ENCODE data around the gene SH3RF3. TPM values are rescaled to one million over a fixed set of nuclear protein-coding genes. Genes with fewer than 3 reads are reported as not detected.

The SH3RF3 gene
- total and polyA plus RNA-seq, 2 donors (not counting 1 experiment from before 2014, with no cell fraction given): 8.3 to 10.1 TPM

- peak overlapping the region in 1 of 4 experiments; percentile 16 for H3K4me3 ChIP-seq (replicated peaks in 1 of 4; ENCODE audit: control extremely low read depth in 1 of 4, insufficient read depth in 1 of 4, low read depth in 3 of 4, low read length in 4 of 4)
- H4K20me1 ChIP-seq (ENCODE audit: control insufficient read depth, extremely low read depth, insufficient read depth, low read length): no peaks in the 10 kb centered on the region
- peak overlapping the region; percentile 79 for H3K27ac ChIP-seq (ENCODE audit: insufficient read depth, low read length)
- H3K9me3 ChIP-seq (ENCODE audit: control insufficient read depth, insufficient read depth, low read depth, low read length): no peaks in the 10 kb centered on the region
- peak overlapping the region; percentile 60 for H3K4me2 ChIP-seq (ENCODE audit: extremely low read depth, insufficient read depth, low read length)
- DNase-seq (ENCODE audit: low read depth in 2 of 2): peak; percentile 93 to 97
- peak overlapping the region; percentile 28 for H3K9ac ChIP-seq (ENCODE audit: insufficient read depth, low read length)
- H3K79me2 ChIP-seq (ENCODE audit: control insufficient read depth, insufficient read depth, low read length): peaks cover 41% of the 10 kb centered on the region
- TF ChIP-seq, protein P1, sequence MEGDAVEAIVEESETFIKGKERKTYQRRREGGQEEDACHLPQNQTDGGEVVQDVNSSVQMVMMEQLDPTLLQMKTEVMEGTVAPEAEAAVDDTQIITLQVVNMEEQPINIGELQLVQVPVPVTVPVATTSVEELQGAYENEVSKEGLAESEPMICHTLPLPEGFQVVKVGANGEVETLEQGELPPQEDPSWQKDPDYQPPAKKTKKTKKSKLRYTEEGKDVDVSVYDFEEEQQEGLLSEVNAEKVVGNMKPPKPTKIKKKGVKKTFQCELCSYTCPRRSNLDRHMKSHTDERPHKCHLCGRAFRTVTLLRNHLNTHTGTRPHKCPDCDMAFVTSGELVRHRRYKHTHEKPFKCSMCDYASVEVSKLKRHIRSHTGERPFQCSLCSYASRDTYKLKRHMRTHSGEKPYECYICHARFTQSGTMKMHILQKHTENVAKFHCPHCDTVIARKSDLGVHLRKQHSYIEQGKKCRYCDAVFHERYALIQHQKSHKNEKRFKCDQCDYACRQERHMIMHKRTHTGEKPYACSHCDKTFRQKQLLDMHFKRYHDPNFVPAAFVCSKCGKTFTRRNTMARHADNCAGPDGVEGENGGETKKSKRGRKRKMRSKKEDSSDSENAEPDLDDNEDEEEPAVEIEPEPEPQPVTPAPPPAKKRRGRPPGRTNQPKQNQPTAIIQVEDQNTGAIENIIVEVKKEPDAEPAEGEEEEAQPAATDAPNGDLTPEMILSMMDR (conservative IDR thresholded peaks at IDR 0.05 in 1 of 2, IDR thresholded peaks at IDR 0.05 in 1 of 2; ENCODE audit: low read depth in 1 of 2, low read length in 2 of 2): no peak
- no peak for TF ChIP-seq EZH2 (IDR thresholded peaks at IDR 0.05; ENCODE audit: low read length, missing control alignments)
- H3K36me3 ChIP-seq (ENCODE audit: control insufficient read depth, insufficient read depth, low read length): no peaks in the 10 kb centered on the region
- peaks cover 49% of the 10 kb centered on the region for H3K4me1 ChIP-seq (ENCODE audit: control insufficient read depth, extremely low read depth, insufficient read depth, low read length)
- H3K27me3 ChIP-seq (ENCODE audit: control insufficient read depth, insufficient read depth, low read length): no peaks in the 10 kb centered on the region
- H2AFZ ChIP-seq (ENCODE audit: low read length): no peak overlapping the region
Measured at GRCh38 chr2:109242654-109243331, 113.8 kb downstream of the SH3RF3 start.

DNA sequence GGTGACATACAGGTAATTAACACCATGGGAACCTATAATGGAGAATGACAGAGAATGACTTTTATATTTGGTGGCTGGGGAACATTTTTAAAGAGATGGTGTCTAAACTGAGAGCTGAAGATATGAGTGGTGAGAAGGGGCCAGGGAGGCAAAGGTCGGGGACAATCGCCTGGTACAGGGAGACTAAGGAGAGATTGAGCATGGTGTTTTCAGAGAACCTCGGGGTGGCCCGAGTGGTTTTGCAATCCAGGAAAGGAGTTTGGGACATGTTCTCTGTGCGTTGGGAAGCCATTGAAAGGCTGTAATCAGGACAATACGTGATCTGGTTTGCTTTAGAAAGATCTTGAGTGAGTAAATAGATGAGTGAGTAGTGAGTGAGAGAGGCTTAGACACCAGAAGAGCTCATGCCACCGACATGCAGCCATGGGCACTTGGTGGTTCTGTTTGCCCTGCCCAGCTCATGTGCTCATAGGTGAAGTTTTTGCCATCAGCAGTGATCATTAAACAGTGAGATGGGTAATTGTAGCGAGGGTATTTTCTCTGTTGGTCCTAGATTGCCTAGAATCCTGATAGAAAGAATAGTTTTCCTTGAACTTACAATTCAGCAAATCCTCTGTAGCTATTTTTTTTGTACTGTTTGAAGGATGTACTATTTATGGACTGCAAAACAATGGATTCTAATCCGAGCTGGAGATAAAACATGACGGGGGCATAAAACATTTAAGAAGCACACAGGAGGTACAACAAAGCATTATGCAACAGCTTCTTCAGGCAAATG is 114.7 kb downstream of the SH3RF3 start:
- H3K4me3 ChIP-seq (replicated peaks in 1 of 4; ENCODE audit: control extremely low read depth in 1 of 4, insufficient read depth in 1 of 4, low read depth in 3 of 4, low read length in 4 of 4): no peak overlapping the region
- no peaks in the 10 kb centered on the region for H4K20me1 ChIP-seq (ENCODE audit: control insufficient read depth, extremely low read depth, insufficient read depth, low read length)
- no peak for DNase-seq (ENCODE audit: low read depth in 2 of 2)
- H3K4me1 ChIP-seq (ENCODE audit: control insufficient read depth, extremely low read depth, insufficient read depth, low read length): peaks cover 42% of the 10 kb centered on the region
- no peak overlapping the region for H3K9ac ChIP-seq (ENCODE audit: insufficient read depth, low read length)
- peak overlapping the region; percentile 79 for H3K27ac ChIP-seq (ENCODE audit: insufficient read depth, low read length)
- no peaks in the 10 kb centered on the region for H3K27me3 ChIP-seq (ENCODE audit: control insufficient read depth, insufficient read depth, low read length)
- peaks cover 38% of the 10 kb centered on the region for H3K79me2 ChIP-seq (ENCODE audit: control insufficient read depth, insufficient read depth, low read length)
- H3K9me3 ChIP-seq (ENCODE audit: control insufficient read depth, insufficient read depth, low read depth, low read length): no peaks in the 10 kb centered on the region
- peak overlapping the region; percentile 60 for H3K4me2 ChIP-seq (ENCODE audit: extremely low read depth, insufficient read depth, low read length)
- TF ChIP-seq, protein P1 (conservative IDR thresholded peaks at IDR 0.05 in 1 of 2, IDR thresholded peaks at IDR 0.05 in 1 of 2; ENCODE audit: low read depth in 1 of 2, low read length in 2 of 2): no peak
- no peak for TF ChIP-seq EZH2 (IDR thresholded peaks at IDR 0.05; ENCODE audit: low read length, missing control alignments)
- no peaks in the 10 kb centered on the region for H3K36me3 ChIP-seq (ENCODE audit: control insufficient read depth, insufficient read depth, low read length)
- no peak overlapping the region for H2AFZ ChIP-seq (ENCODE audit: low read length)

- Histone ChIP-seq H3K27ac (ENCODE audit: insufficient read depth, low read length) (no peak overlapping the region), H3K79me2 (ENCODE audit: control insufficient read depth, insufficient read depth, low read length) (peaks cover 34% of the 10 kb centered on the region), H3K4me2 (ENCODE audit: extremely low read depth, insufficient read depth, low read length) (no peak overlapping the region), H2AFZ (ENCODE audit: low read length) (no peak overlapping the region), H3K4me3 (replicated peaks in 1 of 4; ENCODE audit: control extremely low read depth in 1 of 4, insufficient read depth in 1 of 4, low read depth in 3 of 4, low read length in 4 of 4) (no peak overlapping the region), H3K36me3 (ENCODE audit: control insufficient read depth, insufficient read depth, low read length) (no peaks in the 10 kb centered on the region), H3K9me3 (ENCODE audit: control insufficient read depth, insufficient read depth, low read depth, low read length) (no peaks in the 10 kb centered on the region), H4K20me1 (ENCODE audit: control insufficient read depth, extremely low read depth, insufficient read depth, low read length) (no peaks in the 10 kb centered on the region), H3K27me3 (ENCODE audit: control insufficient read depth, insufficient read depth, low read length) (no peaks in the 10 kb centered on the region), H3K9ac (ENCODE audit: insufficient read depth, low read length) (no peak overlapping the region), H3K4me1 (ENCODE audit: control insufficient read depth, extremely low read depth, insufficient read depth, low read length) (peaks cover 37% of the 10 kb centered on the region)
- DNase-seq (ENCODE audit: low read depth in 2 of 2): no peak
- TF ChIP-seq EZH2 (IDR thresholded peaks at IDR 0.05; ENCODE audit: low read length, missing control alignments): no peak
- TF ChIP-seq, protein P1 (conservative IDR thresholded peaks at IDR 0.05 in 1 of 2, IDR thresholded peaks at IDR 0.05 in 1 of 2; ENCODE audit: low read depth in 1 of 2, low read length in 2 of 2): no peak
Measured at GRCh38 chr2:109244304-109244582, 115.2 kb downstream of the SH3RF3 start.

Measured in fibroblast of lung (primary cell).